HG03521 (cell line): ENCODE data around the gene PRKG1.

Source experiments
- ATAC-seq: cut with Tn5 transposase; IDR thresholded peaks from one replicate; pipeline ENCODE4 v1.9.1; 2021; ENCODE audit warnings: mild to moderate bottlenecking, moderate library complexity; ENCODE audit not compliant: unreplicated experiment

Gene PRKG1

GRCh38 chr10:51075873-51076229 lies 1.6 kb downstream of the PRKG1 start:
- no peak for ATAC-seq

DNA sequence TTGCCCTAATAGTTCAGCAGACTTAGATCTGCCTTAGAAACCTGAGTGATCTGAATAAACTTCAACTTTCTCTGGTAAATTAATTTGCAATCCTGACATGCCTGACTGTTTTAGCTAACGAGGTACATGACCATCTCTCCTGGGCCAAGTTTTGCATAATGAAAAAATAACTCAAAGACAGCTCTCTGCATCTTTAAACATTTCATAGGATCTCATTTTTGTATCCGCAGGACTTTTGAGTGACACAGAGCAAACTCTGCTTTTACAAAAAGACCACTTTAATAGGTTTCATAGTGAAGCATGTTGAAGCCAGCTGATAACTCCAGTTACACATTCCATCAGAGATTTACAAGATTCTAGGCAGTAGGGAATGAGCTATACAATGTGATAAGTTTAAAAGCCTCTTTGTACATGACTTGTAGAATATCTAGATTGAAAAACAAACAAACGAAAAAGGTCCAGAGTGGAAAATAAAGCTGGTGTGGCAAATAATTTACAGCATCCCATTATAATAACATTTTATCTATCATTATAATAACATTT lies 2.1 kb downstream of the PRKG1 start:
- no peak for ATAC-seq

DNA sequence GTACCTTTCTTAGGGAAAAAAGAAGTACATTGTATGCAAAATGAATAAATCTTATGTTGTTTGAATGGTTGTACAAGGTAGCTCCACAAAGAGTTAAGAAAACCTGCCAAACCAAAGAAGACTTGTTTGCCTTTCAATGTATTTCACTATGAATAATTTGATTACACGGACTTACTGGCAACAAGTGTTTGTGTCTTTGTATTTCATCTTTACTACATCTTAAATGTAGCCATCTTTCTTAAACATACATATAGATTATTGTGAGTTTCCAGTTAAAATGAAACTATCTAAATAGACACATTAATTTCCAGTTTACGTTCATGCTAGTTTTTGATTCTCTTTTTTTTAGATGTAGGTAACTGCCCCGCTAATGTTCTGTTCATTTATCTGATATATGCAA lies 2.8 kb downstream of the PRKG1 start:
- ATAC-seq: no peak

- ATAC-seq: no peak
Observed at GRCh38 chr10:51077507-51077906, 3.2 kb downstream of the PRKG1 start.

DNA sequence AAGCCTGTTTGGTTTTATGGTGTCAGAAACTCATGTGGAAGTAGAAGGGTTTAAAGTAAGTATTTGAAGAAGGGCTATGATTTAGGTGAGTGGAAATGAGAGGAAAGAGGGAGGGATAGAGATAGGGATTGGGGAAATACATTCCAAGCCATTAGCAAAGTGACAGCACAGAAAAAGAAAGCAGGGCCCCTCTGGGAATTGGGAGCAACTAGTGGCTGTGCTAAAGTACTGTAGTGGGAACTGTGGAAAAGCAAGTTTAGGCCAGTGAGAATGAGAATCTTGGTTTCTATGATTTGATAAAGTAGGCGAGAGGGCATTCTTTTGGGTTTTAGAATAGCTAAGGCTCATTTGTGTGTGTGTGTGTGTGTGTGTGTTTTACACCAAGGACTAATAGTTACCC lies 5.0 kb downstream of the PRKG1 start:
- ATAC-seq: no peak

- no peak for ATAC-seq
Observed at GRCh38 chr10:51079766-51080165, 5.5 kb downstream of the PRKG1 start.

DNA sequence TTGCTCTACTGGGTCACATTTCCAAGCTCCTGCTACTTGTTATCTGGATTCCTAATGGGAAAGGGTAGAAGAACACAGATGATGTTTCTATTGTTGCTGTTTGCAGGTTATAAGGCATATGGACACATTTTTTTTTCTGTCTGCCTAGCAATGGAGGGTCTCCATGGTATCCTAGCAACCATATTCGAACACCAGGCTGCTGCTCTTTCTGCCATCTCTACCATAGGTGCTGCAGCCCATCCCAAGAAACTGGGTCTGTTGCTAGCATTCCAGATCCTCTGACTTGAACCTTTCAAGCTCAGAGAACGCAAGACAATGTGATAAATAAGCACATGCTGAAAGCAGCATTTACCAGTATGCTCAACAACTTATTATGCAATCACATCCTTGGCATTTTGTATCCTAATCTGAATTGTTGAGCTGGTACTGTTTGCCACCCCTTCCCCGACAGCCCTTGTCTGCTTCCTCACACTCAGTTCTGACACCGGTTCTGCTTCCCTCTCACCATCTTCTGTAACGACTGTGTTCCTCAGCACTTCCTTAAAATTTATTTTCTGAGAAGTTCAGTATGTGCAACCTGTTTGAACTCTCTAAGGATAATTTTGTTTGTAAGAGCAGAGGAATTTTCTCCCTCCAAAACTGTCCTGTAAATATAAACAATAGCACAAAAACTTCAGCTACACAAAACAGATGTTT lies 6.2 kb downstream of the PRKG1 start:
- ATAC-seq: no peak

DNA sequence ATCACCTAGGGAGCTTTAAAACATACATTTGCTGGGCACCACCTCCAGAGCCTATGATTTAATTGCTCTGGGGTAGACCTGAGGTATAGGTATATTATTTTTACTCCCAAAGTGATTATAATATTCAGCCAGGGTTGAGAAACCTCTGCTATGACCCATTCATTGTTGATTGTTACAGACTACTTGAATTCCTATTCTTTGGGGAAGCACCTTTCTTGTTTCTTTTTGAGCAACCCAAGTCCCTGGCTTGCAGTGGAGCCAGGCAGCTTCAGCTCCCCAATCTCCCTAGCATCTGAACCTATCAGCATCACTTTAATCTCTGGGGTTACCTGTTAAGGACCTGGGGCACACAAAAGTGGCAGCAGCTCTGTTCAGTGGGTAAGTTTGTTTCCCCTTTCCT lies 8.6 kb downstream of the PRKG1 start:
- ATAC-seq: no peak

GRCh38 chr10:51083356-51083853 lies 9.1 kb downstream of the PRKG1 start:
- no peak for ATAC-seq

- ATAC-seq: no peak
Observed at GRCh38 chr10:51085204-51085603, 10.9 kb downstream of the PRKG1 start.

DNA sequence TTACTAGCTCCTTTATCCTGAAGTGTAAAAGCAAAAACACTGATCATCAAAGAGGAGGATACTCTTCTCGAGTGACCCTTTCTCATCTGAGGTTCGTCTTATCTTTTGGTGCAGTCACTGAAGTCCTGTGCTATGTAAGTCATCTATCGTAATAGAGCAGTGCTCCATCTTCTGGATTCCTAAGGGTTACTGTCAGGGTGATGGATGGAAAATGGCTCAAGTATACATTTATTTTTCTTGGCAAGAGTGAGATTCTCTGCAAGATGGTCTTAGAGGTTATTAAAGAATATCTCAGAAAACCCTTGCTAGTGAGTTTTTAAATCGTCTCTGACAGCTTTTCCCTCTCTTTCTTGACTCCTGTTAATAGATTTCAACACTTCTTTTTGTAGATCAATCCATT lies 12.4 kb downstream of the PRKG1 start:
- ATAC-seq: no peak

DNA sequence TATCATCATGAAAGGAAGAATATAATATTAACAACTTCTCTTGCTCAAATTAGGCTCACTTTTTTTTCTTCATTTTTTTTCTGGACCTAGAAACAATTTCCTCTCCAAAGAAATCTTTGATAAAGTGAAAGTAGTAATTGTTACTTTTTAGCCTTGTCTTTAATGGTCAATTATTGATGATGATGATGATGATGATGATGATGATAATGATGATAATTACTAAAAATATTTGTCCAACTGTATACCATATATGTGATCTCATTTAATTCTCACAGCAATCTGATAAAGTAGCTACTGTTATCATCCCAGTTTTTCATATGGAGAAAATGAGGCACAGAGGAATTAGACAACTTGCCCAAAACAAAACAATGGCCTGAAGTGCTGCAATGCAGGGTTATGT lies 12.8 kb downstream of the PRKG1 start:
- ATAC-seq: no peak

DNA sequence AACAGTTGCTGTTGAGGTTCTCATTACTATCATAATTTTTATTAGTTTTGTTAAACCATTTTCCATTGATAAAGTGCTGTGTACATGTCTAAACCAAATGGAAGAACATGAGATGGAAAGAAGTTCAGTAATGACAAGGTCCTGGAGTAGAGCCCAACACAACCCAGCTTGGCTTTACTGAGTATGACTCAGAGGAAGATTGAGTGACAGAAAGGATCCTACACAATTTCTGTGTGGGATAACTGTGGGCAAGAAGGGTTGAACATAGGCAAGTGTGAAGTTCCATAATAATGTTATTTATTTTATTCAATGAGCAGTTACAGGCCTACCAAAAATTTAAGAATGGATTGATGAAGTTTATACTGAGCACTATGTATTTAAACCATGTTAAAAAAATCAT lies 15.9 kb downstream of the PRKG1 start:
- no peak for ATAC-seq

DNA sequence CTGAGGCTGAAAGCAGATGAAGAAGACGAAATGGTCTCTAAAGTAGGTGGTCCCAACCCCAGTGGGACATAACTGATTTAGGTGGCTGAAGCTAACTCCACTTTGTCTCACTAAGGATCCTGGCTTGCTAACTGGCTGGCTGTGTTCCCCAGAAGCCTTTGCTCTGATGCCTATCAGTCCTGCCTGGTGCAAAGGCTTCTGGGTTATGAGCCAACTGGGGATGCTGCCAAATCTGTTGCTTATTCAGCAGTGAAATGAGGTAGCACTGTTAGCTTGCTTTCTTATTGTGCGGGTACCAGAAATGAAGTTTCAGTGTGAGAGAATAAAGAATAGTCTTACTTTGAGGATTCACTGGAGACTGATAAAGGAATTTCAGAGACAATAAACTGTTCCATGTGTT lies 18.1 kb downstream of the PRKG1 start:
- ATAC-seq: no peak

DNA sequence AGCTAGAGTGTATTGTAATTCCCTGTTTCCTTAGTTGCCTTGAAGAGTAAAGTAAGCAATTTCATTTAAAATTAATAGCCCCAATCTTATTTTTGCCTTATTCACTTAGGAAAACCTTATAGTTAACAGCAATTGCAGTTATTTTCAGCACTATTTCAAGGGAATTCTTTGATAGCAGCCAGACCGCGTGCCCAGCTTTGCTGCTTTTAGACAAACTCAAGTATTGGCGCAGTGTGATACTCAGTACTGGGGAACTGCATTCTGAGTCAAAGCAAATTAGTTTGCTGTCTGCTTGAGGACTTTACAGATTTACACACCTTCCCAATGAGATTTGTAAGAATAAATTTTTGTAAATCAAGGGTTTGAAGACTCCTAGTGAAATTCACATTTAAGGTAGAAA lies 21.2 kb downstream of the PRKG1 start:
- ATAC-seq: no peak

GRCh38 chr10:51097546-51097945 lies 23.3 kb downstream of the PRKG1 start:
- ATAC-seq: no peak

- no peak for ATAC-seq
Observed at GRCh38 chr10:51100221-51100620, 25.9 kb downstream of the PRKG1 start.

DNA sequence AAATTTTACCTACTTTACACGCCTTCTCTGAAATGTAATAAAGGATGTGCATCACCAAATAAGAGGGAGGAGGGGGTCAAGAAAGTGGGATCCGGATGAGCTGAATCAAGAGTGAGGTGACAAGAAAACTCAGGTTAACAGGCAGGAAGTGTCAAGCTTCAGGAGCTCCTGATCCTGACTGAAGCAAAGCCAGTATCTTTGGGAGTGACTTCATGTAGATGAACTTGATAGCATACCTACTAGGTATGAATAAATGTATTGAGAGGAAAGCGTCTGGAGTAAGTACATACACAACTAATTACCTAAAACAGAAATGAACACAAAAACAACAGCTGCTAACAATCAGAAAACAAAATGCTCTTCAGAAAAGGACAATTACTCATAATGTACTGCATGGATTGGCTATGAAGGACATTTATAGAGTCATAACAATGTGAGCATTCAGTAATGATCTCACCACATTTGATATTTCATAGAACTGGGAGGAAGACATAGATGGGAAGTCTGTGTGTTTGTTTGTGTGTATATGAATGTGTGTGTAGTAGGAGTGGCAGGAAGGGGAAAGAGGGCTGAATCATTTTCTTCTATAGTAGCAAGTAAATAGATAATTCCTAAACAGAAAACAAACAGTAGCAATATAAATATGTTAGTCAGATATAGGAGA lies 29.4 kb downstream of the PRKG1 start:
- no peak for ATAC-seq

GRCh38 chr10:51106311-51106945 lies 32.1 kb downstream of the PRKG1 start:
- ATAC-seq: no peak

DNA sequence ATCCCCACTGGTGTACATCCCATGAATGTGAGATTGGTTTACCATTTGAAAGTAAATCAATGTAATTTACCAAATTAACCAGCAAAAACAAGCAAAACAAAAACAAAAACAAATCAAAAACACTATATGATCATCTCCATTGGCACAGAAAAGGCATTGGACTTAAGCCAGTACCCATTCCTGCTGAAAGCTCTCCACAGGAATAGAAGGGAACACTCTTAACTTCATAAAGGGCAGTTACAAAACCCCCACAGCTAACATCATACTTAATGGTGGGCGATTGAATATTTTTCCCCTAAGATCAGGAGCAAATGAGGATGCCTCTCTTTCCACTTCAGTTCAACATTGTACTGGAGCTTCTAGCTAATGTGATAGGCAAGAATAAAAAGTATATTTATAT lies 34.1 kb downstream of the PRKG1 start:
- no peak for ATAC-seq

DNA sequence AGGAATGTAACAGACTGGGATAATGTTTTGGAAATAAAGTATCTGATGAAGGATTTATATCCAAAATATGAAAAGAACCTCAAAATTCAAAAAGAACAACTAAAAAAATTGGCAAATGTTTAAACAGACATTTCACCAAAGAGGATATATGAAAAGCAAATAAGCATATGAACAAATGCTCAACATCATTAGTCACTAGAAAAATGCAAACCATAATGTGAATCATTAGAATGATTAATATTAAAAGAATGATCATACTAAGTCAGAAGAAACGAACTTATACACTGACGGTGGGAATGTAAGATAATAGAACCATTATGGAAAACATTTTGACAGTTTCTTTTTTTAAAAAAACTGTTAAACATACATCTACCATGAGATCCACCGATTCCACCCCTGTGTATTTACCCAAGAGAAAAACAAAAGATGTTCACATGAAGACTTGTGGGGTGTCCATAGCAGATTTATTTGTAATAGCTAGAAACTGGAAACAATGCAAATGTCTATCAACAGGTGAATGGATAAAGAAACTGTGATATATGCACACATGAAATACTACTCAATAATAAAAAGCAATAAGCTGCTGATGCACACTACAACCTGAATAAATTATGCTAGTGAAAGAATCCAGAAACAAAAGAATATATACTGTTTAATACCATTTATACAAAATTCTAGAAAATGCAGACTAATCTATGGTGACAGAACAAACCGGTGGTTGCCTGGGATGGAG lies 35.7 kb downstream of the PRKG1 start:
- no peak for ATAC-seq
